GM19351 (cell line): ENCODE measurements around the gene DGCR2.
"Not testable (repeated sequence)": the region's sequence is repeated elsewhere in the genome, so short reads cannot be mapped to it uniquely, and the experiment has no call there.

Experiments used
- ATAC-seq: cut with Tn5 transposase; IDR thresholded peaks from one replicate; pipeline ENCODE4 v1.9.1; 2021; ENCODE audit warnings: mild to moderate bottlenecking, moderate library complexity; ENCODE audit not compliant: unreplicated experiment

Gene DGCR2

DNA sequence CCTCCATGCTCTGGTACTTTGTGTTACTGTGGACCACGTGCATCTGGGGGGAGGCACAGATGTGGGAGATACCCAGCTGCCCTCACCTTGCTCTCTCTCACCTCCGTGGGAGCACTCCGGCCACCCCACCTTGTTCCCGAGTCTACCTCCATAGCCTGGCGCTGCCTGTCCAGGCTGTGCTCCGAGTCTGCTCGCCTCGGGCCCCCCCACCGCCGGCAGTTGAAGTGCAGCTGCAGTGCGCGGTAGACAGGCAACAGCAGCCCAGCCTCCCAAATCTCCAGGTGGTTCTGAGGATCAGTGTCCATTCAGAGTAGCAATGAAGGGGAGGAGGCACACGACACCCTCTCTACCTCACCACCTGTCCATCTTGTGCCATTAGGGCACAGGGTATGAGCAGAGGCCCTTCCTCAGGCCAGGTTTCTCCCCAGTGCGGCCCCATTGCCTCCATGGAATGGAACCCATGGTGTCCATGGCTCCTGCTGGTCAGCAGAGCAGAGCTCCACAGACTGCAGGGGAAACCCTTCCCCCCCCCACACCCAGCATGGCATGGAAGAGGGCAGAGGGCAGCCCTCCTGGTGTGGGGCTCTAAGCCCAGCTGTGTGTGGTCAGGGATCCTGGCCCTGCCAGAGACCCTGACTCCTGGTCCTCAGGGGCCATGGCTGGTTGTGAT is 89.2 kb downstream of the DGCR2 start:
- not testable (repeated sequence) for ATAC-seq

GRCh38 chr22:19032156-19032785 is 89.9 kb downstream of the DGCR2 start:
- not testable (repeated sequence) for ATAC-seq

- not testable (repeated sequence) for ATAC-seq
These were observed 91.3 kb downstream of the DGCR2 start for GRCh38 chr22:19030889-19031252.

GRCh38 chr22:19030226-19030888 is 91.9 kb downstream of the DGCR2 start:
- ATAC-seq: not testable (repeated sequence)

GRCh38 chr22:19029113-19030103 is 92.8 kb downstream of the DGCR2 start:
- not testable (repeated sequence) for ATAC-seq

DNA sequence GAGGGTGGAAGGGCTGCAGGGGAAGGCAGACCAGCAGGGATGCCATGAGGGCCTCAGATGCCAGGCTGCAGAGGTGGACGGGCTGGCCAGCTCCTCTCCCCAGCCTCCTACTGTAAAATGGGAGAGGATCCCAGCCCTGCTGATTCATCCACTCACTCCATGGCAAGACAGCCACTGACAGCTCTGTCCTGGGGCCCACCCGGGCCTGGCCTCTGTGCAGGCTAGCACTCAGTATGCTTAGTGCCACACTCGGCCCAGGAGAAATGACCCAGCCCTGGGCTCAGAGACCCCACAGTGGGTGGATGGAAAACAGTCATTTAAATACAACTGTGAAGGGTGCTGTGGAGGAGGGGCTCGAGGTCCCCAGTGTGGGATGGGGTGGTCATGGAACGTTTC is 94.2 kb downstream of the DGCR2 start:
- not testable (repeated sequence) for ATAC-seq

DNA sequence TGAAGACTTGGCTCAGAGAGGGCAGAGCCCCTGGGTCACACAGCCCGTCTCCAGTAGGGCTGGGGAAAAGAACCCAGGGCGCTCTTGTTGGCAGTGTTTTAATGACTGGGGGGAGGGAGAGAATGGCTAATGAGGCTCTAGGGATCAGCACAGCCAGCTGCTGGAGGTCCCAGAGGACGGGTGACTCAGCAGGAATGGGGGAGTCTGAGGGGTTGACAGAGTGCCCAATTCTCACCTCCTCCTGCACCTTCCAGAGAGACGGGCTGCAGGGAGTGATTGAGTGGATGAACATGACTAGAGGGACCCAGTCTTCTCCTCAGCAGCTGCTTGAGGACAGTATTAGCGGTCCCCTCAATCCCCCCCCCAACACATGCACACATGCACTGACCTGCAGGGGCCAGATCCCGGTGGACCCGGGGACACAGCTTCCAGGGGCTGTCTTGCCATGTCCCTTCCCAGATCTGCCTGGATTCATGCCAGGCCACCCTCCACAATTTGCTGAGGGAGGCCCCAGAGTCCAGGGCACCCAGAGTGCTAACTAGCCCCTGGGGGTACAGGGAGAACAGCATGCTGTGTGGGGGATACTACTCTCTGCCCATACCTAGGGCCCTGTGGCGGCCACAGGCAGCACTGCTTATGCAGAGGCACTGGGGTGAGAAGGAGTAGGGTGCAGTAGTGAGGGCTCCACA is 94.7 kb downstream of the DGCR2 start:
- ATAC-seq: not testable (repeated sequence)

GRCh38 chr22:19026080-19026479 is 96.1 kb downstream of the DGCR2 start:
- ATAC-seq: not testable (repeated sequence)

DNA sequence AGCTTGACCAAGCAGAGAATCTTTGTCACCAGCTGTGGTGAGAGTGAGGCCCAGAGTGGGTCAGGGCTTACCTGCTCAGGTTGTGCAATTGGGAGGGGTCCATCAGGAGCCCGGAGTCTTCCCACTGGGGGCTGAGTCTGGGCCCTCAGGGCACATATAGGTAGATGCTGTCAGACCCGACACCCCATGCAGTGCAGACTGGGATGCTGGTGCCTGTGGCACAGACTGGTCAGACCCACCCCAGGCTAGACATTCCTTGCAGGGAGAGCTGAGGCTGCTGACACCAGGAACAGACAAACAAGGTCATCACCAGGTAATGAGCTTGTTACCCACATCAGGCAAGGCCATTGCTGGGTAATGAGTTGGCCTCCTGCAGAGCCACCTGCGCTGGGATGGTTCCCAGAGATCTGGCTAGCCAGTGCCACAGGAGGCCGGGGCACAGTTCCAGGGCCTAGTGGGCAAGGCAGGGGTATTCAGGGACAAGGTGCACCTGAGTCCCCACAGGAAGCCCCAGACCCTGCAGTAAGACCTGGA is 97.2 kb downstream of the DGCR2 start:
- not testable (repeated sequence) for ATAC-seq

DNA sequence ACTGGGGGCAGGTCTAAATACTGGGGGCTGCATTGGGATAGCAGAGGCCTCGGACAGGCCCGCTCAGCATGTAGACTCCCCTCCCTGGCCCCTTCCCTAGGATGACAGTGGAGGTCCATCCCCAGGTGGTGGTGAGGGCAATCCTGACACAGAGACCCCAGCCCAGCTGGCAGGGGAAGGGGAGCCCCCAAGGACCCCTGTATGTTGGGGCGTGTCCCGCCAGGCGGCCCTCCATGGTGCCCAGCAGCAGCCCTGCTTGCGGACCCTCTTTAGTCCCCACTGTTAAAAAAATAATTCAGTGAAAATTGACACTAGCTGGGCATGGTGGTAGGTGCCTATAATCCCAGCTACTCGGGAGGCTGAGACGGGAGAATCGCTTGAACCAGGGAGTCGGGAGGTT is 98.3 kb downstream of the DGCR2 start:
- not testable (repeated sequence) for ATAC-seq

DNA sequence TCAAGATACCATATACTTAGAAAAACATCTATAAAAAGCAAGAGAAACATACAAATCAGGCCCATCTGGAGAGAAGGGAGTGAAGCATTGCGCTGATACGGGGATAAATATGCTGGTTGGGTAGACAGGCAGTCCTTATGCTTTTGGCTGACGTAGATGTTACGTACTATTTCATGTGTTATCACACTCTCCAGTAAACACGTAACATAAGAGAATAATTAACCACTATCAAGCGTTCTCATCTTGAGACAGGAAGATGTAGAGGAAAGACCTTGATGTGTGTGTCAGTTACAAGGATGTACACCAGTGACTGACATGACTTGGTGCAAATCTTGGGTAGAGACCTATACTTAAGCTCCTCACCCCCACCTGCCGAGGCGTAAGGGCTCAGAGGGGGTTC is 99.5 kb downstream of the DGCR2 start:
- no peak for ATAC-seq

DNA sequence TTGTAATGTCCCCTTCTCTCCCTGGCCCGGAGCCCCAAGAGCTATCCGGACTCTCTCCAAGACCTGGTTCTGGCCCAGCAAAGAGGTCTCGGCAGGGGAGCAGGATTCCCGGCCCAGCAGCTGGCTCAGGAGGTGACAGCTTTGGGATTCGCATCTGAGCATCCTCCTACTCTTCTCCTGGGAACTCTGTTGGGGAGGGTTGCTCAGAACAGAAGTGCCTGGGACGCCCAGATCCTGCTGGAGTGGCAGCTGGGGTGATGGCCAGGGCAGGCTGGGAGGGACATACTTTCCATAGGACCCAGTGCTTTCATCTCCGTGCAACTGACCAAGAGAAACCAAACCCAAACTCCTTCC is 102.6 kb downstream of the DGCR2 start:
- no peak for ATAC-seq

DNA sequence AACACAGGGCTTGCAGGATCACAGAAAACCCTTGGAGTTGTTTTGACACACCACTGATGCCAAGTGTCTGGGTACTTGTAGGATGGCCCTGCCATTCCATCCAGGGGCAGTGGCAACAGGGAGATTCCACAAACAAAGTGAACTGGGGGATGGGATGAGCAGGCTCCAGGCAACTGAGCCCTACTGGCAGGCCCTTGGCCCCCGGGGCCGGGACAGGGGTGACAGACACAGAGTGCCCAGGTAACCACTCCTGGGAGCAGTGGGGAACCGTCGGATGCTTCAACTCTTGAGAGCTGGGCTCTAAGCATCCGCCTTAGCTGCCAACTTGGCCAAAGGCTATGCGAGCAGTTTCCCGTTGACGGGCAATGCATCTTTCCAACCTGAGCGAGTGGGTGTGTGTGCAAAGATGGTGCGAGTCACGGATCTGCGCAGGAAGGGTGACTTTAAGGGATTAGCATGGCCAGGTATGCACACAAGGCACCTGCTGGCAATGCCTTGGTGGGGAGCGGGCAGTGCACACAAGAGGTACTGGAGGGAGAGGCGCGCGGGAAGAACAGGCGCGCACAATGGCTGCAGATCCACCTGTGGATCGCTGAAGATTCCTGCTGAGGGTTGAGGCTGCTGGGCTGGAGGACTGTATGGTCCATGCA is 103.1 kb downstream of the DGCR2 start:
- ATAC-seq: no peak

- no peak for ATAC-seq
These were observed 104.0 kb downstream of the DGCR2 start for GRCh38 chr22:19018256-19018655.

GRCh38 chr22:19016081-19016766 is 106.0 kb downstream of the DGCR2 start:
- ATAC-seq: no peak

DNA sequence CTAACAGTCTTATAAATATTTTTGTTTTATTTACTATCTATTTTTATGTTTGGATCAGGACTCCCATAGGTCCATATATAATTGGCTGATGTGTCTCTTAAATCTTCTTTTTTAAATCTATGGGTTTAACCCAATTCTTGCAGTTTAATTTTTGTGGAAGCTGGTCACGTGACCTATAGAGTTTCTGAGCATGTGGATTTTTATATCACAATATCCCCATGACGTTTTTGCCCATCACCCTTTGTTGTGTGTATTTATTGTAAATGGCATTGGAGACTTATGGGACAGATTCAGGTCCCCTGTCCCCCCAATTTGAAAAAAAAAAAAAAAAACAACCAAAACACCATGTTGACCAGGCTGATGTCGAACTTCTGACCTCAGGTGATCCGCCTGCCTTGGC is 107.3 kb downstream of the DGCR2 start:
- no peak for ATAC-seq

GRCh38 chr22:19013881-19014598 is 108.2 kb downstream of the DGCR2 start:
- not testable (repeated sequence) for ATAC-seq

GRCh38 chr22:19013411-19013810 is 108.8 kb downstream of the DGCR2 start:
- not testable (repeated sequence) for ATAC-seq
